ENCODE measurements around the gene DNAH1. TPM values are rescaled to one million over a fixed set of nuclear protein-coding genes. Genes with fewer than 3 reads are reported as not detected.
A peak's percentile ranks its signal among the peaks of the same experiment; 100 is the strongest.

The DNAH1 gene
- polyA plus RNA-seq, 1 donor (not counting 4 experiments of a cell fraction or from before 2014, with no cell fraction given) = 0.33 TPM

DNA sequence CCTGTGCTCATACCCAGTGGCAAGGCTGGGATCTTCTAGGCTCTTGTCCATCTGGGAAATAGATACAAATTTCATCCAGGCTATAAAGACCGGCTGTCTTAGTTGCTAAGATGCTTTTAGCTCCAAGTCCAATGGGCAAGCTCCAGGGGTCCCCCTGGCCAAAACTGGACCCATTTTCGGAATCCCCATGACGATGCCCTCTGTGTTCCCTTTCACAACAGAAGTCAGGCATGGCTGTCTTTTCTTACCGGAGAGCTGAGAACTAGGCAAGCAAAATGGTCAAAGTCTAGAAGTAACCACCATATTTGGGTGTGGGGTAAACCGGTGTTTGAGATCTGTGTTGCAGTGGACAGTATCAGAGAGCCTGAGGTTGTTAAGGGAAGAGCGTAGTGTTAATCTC, 27.4 kb upstream of the DNAH1 start:
- FAIRE-seq (no peak), DNase-seq (ENCODE audit: low read depth, low spot score) (no peak)
- H3K4me3 ChIP-seq (ENCODE audit: control insufficient read depth in 2 of 3, extremely low read depth in 1 of 3, insufficient read depth in 2 of 3, low read depth in 1 of 3, low read length in 3 of 3) = peak overlapping the region; percentile 65 to 94 (median 88)
- H3K79me2 ChIP-seq (ENCODE audit: control insufficient read depth, insufficient read depth, low read length) = peaks cover 7% of the 10 kb centered on the region
- no peaks in the 10 kb centered on the region for H3K27me3 ChIP-seq (ENCODE audit: control insufficient read depth, extremely low read depth, insufficient read depth, low read length)
- H2AFZ ChIP-seq (ENCODE audit: control insufficient read depth, low read length) = no peak overlapping the region
- H4K20me1 ChIP-seq (ENCODE audit: control insufficient read depth, extremely low read depth, insufficient read depth, low read length) = no peaks in the 10 kb centered on the region
- TF ChIP-seq EZH2 (IDR thresholded peaks at IDR 0.05; ENCODE audit: low read length) = no peak
- TF ChIP-seq, protein P1, sequence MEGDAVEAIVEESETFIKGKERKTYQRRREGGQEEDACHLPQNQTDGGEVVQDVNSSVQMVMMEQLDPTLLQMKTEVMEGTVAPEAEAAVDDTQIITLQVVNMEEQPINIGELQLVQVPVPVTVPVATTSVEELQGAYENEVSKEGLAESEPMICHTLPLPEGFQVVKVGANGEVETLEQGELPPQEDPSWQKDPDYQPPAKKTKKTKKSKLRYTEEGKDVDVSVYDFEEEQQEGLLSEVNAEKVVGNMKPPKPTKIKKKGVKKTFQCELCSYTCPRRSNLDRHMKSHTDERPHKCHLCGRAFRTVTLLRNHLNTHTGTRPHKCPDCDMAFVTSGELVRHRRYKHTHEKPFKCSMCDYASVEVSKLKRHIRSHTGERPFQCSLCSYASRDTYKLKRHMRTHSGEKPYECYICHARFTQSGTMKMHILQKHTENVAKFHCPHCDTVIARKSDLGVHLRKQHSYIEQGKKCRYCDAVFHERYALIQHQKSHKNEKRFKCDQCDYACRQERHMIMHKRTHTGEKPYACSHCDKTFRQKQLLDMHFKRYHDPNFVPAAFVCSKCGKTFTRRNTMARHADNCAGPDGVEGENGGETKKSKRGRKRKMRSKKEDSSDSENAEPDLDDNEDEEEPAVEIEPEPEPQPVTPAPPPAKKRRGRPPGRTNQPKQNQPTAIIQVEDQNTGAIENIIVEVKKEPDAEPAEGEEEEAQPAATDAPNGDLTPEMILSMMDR (optimal IDR thresholded peaks at IDR 0.05 in 1 of 3, IDR thresholded peaks at IDR 0.05 in 1 of 3, conservative IDR thresholded peaks at IDR 0.05 in 1 of 3; ENCODE audit: extremely low read depth in 1 of 3, insufficient read depth in 2 of 3, low read length in 3 of 3) = no peak
- H3K36me3 ChIP-seq (ENCODE audit: control insufficient read depth in 2 of 2, extremely low read depth in 1 of 2, insufficient read depth in 2 of 2, low read length in 2 of 2) = peaks cover 4 to 9% of the 10 kb centered on the region in 2 experiments
- dilution Hi-C loops (cut with MboI; ENCODE audit: extremely low pct_ligation_motif_present, low sequenced_read_pairs) = no loop called here
- H3K4me1 ChIP-seq (ENCODE audit: control insufficient read depth, extremely low read depth, insufficient read depth, low read length) = peaks cover 9% of the 10 kb centered on the region
- H3K9me3 ChIP-seq (ENCODE audit: control insufficient read depth, low read depth, low read length) = no peaks in the 10 kb centered on the region
- peak overlapping the region; percentile 72 for H3K4me2 ChIP-seq (ENCODE audit: control insufficient read depth, extremely low read depth, insufficient read depth, low read depth, low read length)
- H3K9me1 ChIP-seq (ENCODE audit: control insufficient read depth, extremely low read depth, insufficient read depth, low read length) = no peaks in the 10 kb centered on the region
- no peak overlapping the region for H3K27ac ChIP-seq (ENCODE audit: control insufficient read depth, insufficient read depth, low read length)
- H3K9ac ChIP-seq (ENCODE audit: control insufficient read depth, extremely low read depth, insufficient read depth, low read length) = no peak overlapping the region

DNA sequence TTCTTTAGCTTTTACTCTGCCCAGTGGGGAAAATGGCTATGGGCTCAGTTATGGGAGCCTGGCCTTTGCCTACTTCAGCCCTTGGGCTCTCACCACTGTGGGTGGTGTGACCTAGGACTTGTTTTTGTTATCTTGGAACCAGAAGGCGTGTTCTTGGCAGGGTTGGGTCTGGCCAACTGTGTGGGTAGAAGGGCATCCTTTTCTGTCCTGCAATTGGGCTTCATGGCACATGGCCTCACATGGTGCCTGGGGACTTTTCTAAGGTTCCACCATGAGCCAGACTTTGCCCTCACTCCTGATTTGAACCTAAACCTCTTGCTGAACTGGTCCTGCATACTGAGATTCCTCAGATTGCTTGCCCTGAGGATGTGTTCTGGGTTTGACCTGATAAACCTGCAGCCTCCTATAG, 26.8 kb upstream of the DNAH1 start:
- no peak overlapping the region for H2AFZ ChIP-seq (ENCODE audit: control insufficient read depth, low read length)
- dilution Hi-C loops (cut with MboI; ENCODE audit: extremely low pct_ligation_motif_present, low sequenced_read_pairs) = no loop called here
- no peak for TF ChIP-seq EZH2 (IDR thresholded peaks at IDR 0.05; ENCODE audit: low read length)
- TF ChIP-seq, protein P1 (optimal IDR thresholded peaks at IDR 0.05 in 1 of 3, IDR thresholded peaks at IDR 0.05 in 1 of 3, conservative IDR thresholded peaks at IDR 0.05 in 1 of 3; ENCODE audit: extremely low read depth in 1 of 3, insufficient read depth in 2 of 3, low read length in 3 of 3) = no peak
- no peak overlapping the region for H3K27ac ChIP-seq (ENCODE audit: control insufficient read depth, insufficient read depth, low read length)
- peaks cover 7% of the 10 kb centered on the region for H3K79me2 ChIP-seq (ENCODE audit: control insufficient read depth, insufficient read depth, low read length)
- peaks cover 9% of the 10 kb centered on the region for H3K4me1 ChIP-seq (ENCODE audit: control insufficient read depth, extremely low read depth, insufficient read depth, low read length)
- no peaks in the 10 kb centered on the region for H3K27me3 ChIP-seq (ENCODE audit: control insufficient read depth, extremely low read depth, insufficient read depth, low read length)
- H3K9me3 ChIP-seq (ENCODE audit: control insufficient read depth, low read depth, low read length) = no peaks in the 10 kb centered on the region
- FAIRE-seq = no peak
- peaks cover 5 to 9% of the 10 kb centered on the region in 2 experiments for H3K36me3 ChIP-seq (ENCODE audit: control insufficient read depth in 2 of 2, extremely low read depth in 1 of 2, insufficient read depth in 2 of 2, low read length in 2 of 2)
- no peak overlapping the region for H3K9ac ChIP-seq (ENCODE audit: control insufficient read depth, extremely low read depth, insufficient read depth, low read length)
- H3K4me2 ChIP-seq (ENCODE audit: control insufficient read depth, extremely low read depth, insufficient read depth, low read depth, low read length) = peak overlapping the region; percentile 72
- H4K20me1 ChIP-seq (ENCODE audit: control insufficient read depth, extremely low read depth, insufficient read depth, low read length) = no peaks in the 10 kb centered on the region
- DNase-seq (ENCODE audit: low read depth, low spot score) = no peak
- H3K4me3 ChIP-seq (ENCODE audit: control insufficient read depth in 2 of 3, extremely low read depth in 1 of 3, insufficient read depth in 2 of 3, low read depth in 1 of 3, low read length in 3 of 3) = no peak overlapping the region
- no peaks in the 10 kb centered on the region for H3K9me1 ChIP-seq (ENCODE audit: control insufficient read depth, extremely low read depth, insufficient read depth, low read length)

All from keratinocyte (primary cell).